HCT116 (cell line): ENCODE measurements around the gene ZCCHC24. TPM values are rescaled to one million over a fixed set of nuclear protein-coding genes. Genes with fewer than 3 reads are reported as not detected.

Experiments
- ATAC-seq: fragments of 200-7000 bp; cut with Tn5 transposase; 2 replicates; pipeline ENCODE4 v1.9.1; 2020; ENCODE audit warnings: mild to moderate bottlenecking, moderate library complexity
- Bru-seq: library from RNA; stranded (reverse); fragments of 400-500 nt; gene quantifications from one replicate; lab custom pipeline; 2021; lab: Mats Ljungman, UMichigan
- BruChase-seq, 2 experiments: library from RNA; stranded (reverse); fragments of 400-500 nt; gene quantifications; one replicate each; lab custom pipeline; 2021; lab: Mats Ljungman, UMichigan
- BruUV-seq: library from RNA; stranded (reverse); fragments of 400-500 nt; replicated peaks from 2 replicates; lab custom pipeline; 2021; lab: Mats Ljungman, UMichigan
- CTCF ChIA-PET: fragments of 300-600 bp; sonication (Branson Sonifier 250); formaldehyde crosslinking; loops from one replicate; lab custom pipeline; 2021; ENCODE audit warnings: antibody characterized with exemption; lab: Charles Lee
- POLR2A ChIA-PET: fragments of 300-600, 350-600 bp; sonication (Branson Sonifier 250); formaldehyde crosslinking; loops from one replicate; lab custom pipeline; 2021; ENCODE audit warnings: antibody characterized with exemption; lab: Charles Lee
- RAD21 ChIA-PET, 2 experiments: fragments of 300-600 bp; sonication (Branson Sonifier 250); formaldehyde crosslinking; loops; one replicate each; lab custom pipeline; 2023; ENCODE audit warnings: low total read pairs in 2 of 2; ENCODE audit not compliant: uncharacterized antibody in 2 of 2, unreplicated experiment in 2 of 2, low non-redundant PET in 1 of 2; lab: Charles Lee
- DNase-seq: peaks from one replicate; pipeline ENCODE4 v3.0.0-alpha.2; 2010; ENCODE audit warnings: low read depth, low spot score
- H2AFZ ChIP-seq: fragments of 200-600 bp; shearing (Covaris generic), sonication (generic); 2 replicates; pipeline ENCODE4 v1.6.1; 2017; ENCODE audit warnings: low read depth, mixed run types, mixed read lengths, antibody characterized with exemption, low read length; ENCODE audit not compliant: poor library complexity, severe bottlenecking
- H3K27ac ChIP-seq: 2 replicates; pipeline ENCODE4 v1.5.1; 2012; ENCODE audit warnings: low read depth, low read length
- H3K27me3 ChIP-seq: fragments of 200-600 bp; sonication (generic); 2 replicates; pipeline ENCODE4 v1.6.1; 2016; ENCODE audit warnings: mixed run types, low read length, mixed read lengths; ENCODE audit not compliant: insufficient read depth
- H3K36me3 ChIP-seq, 2 experiments: fragments of 200-500 bp in 1 of 2; fragments of 200-600 bp in 1 of 2; sonication (Bioruptor generic) in 1 of 2; sonication (generic) in 1 of 2; 2 replicates each; pipeline versions ENCODE4 v1.5.1 to v1.6.1; 2014 to 2016; ENCODE audit warnings: low read length in 2 of 2, inconsistent platforms in 1 of 2, mixed read lengths in 1 of 2, mixed run types in 1 of 2; ENCODE audit not compliant: insufficient read depth in 2 of 2, control insufficient read depth in 1 of 2
- H3K4me1 ChIP-seq, 2 experiments: fragments of 200-600 bp in 1 of 2; sonication (generic) in 1 of 2; 2 replicates each; pipeline versions ENCODE4 v1.5.1 to v1.6.1; 2012 to 2017; ENCODE audit warnings: low read length in 2 of 2, inconsistent platforms in 1 of 2, mild to moderate bottlenecking in 1 of 2, mixed read lengths in 1 of 2, mixed run types in 1 of 2, moderate library complexity in 1 of 2; ENCODE audit not compliant: insufficient read depth in 2 of 2, control insufficient read depth in 1 of 2
- H3K4me2 ChIP-seq: fragments of 200-600 bp; sonication (generic); 2 replicates; pipeline ENCODE4 v1.6.1; 2017; ENCODE audit warnings: mixed run types, low read length, mixed read lengths
- H3K4me3 ChIP-seq, 2 experiments: fragments of 200-600 bp in 1 of 2; sonication (generic) in 1 of 2; replicated peaks in 1 of 2; 2 replicates each; pipeline ENCODE4 v1.5.1; 2011 to 2016; ENCODE audit warnings: low read length in 2 of 2, control low read depth in 1 of 2, low read depth in 1 of 2, mild to moderate bottlenecking in 1 of 2, mixed read lengths in 1 of 2, mixed run types in 1 of 2
- H3K79me2 ChIP-seq: fragments of 200-600 bp; sonication (generic); 2 replicates; pipeline ENCODE4 v1.6.1; 2017; ENCODE audit warnings: mild to moderate bottlenecking, mixed run types, low read length, moderate library complexity, mixed read lengths; ENCODE audit not compliant: insufficient read depth
- H3K9ac ChIP-seq: fragments of 200-600 bp; sonication (generic); 2 replicates; pipeline ENCODE4 v1.6.1; 2016; ENCODE audit warnings: low read length, mixed read lengths
- H3K9me2 ChIP-seq: fragments of 200-600 bp; sonication (generic), shearing (Covaris generic); 2 replicates; pipeline ENCODE4 v1.6.1; 2017; ENCODE audit warnings: mixed run types, mild to moderate bottlenecking, moderate library complexity; ENCODE audit not compliant: insufficient read depth
- H3K9me3 ChIP-seq, 2 experiments: fragments of 200-500 bp in 1 of 2; fragments of 200-600 bp in 1 of 2; sonication (Bioruptor generic) in 1 of 2; sonication (generic) in 1 of 2; 2 replicates each; pipeline ENCODE4 v1.6.1; 2014 to 2017; ENCODE audit warnings: low read length in 2 of 2, mixed read lengths in 2 of 2, inconsistent platforms in 1 of 2, low read depth in 1 of 2, mild to moderate bottlenecking in 1 of 2, mixed run types in 1 of 2, moderate library complexity in 1 of 2; ENCODE audit not compliant: control insufficient read depth in 1 of 2, insufficient read depth in 1 of 2
- H4K20me1 ChIP-seq: fragments of 200-600 bp; sonication (generic), shearing (Covaris generic); 2 replicates; pipeline ENCODE4 v1.6.1; 2017; ENCODE audit warnings: mixed run types, mild to moderate bottlenecking, moderate library complexity; ENCODE audit not compliant: insufficient read depth
- EGR1 ChIP-seq: IDR thresholded peaks from 2 replicates; pipeline ENCODE4 v1.6.1; 2012; ENCODE audit warnings: low read depth
- FOSL1 ChIP-seq: IDR thresholded peaks from 2 replicates; pipeline ENCODE4 v1.6.1; 2012; ENCODE audit warnings: low read depth
- POLR2A ChIP-seq: IDR thresholded peaks from 2 replicates; pipeline ENCODE4 v1.7.0; 2011; ENCODE audit warnings: borderline replicate concordance; ENCODE audit not compliant: insufficient read depth, insufficient read length; ENCODE audit errors: extremely low read depth
- POLR2AphosphoS5 ChIP-seq: IDR thresholded peaks from 2 replicates; pipeline ENCODE4 v1.6.1; 2011; ENCODE audit warnings: mild to moderate bottlenecking, low read depth, low read length, moderate library complexity
- RAD21 ChIP-seq: IDR thresholded peaks from 2 replicates; pipeline ENCODE4 v1.6.1; 2012; ENCODE audit warnings: low read depth, mild to moderate bottlenecking
- SP1 ChIP-seq: IDR thresholded peaks from 2 replicates; pipeline ENCODE4 v1.6.1; 2012; ENCODE audit warnings: low read depth
- SRF ChIP-seq: IDR thresholded peaks from 2 replicates; pipeline ENCODE4 v1.6.1; 2012; ENCODE audit warnings: low read depth
- intact Hi-C: fragments of 100-400 bp; cut with micrococcal nuclease; formaldehyde crosslinking; loops from 2 replicates; pipeline ENCODE4 v1.10.0; 2022
- long read RNA-seq: library from polyadenylated mRNA; unstranded; transcript quantifications from one replicate; pipeline ENCODE4 v2.0.0, GENCODE V29; 2021; ENCODE audit not compliant: unreplicated experiment
- polyA plus RNA-seq: library from polyadenylated mRNA; unstranded; fragments of >200 nt; gene quantifications from 2 replicates; pipeline ENCODE4 v1.2.1, GENCODE V29; 2012; ENCODE audit warnings: missing spikeins
- total RNA-seq: library from RNA; stranded (reverse); gene quantifications from one replicate; pipeline ENCODE4 v1.2.1, GENCODE V29; 2021; ENCODE audit not compliant: unreplicated experiment
- TF ChIP-seq, protein P1 (sequence below), 3 experiments: fragments of 200-600 bp in 1 of 3; sonication (generic) in 1 of 3; IDR thresholded peaks in 2 of 3; conservative IDR thresholded peaks in 1 of 3; 2 replicates each; pipeline ENCODE4 v1.5.1; 2012 to 2017; ENCODE audit warnings: low read depth in 2 of 3, low read length in 2 of 3, antibody characterized with exemption in 1 of 3, borderline replicate concordance in 1 of 3, control low read depth in 1 of 3, mild to moderate bottlenecking in 1 of 3, mixed read lengths in 1 of 3, mixed run types in 1 of 3, moderate library complexity in 1 of 3; ENCODE audit not compliant: insufficient read depth in 1 of 3
- TF ChIP-seq, protein P2 (sequence below): IDR thresholded peaks from 2 replicates; pipeline ENCODE4 v1.6.1; 2012

ZCCHC24 gene
- total RNA-seq (7.0 TPM), Bru-seq, nascent RNA (percentile 50 among the genes with signal in this experiment), BruChase-seq, experiment 1, labeled RNA remaining after a 6-hour chase (percentile 46 among the genes with signal in this experiment), BruChase-seq, experiment 2, labeled RNA remaining after a 2-hour chase (percentile 56 among the genes with signal in this experiment)
- 2.8 and 3.1 TPM in 2 replicates for polyA plus RNA-seq
- long read RNA-seq, full-length matches to known transcripts, result 2 of 5 reads
- long read RNA-seq, partial matches to known transcripts, result 0 of 5 reads
- long read RNA-seq, other reads (novel, unspliced or antisense), result 3 of 5 reads

DNA sequence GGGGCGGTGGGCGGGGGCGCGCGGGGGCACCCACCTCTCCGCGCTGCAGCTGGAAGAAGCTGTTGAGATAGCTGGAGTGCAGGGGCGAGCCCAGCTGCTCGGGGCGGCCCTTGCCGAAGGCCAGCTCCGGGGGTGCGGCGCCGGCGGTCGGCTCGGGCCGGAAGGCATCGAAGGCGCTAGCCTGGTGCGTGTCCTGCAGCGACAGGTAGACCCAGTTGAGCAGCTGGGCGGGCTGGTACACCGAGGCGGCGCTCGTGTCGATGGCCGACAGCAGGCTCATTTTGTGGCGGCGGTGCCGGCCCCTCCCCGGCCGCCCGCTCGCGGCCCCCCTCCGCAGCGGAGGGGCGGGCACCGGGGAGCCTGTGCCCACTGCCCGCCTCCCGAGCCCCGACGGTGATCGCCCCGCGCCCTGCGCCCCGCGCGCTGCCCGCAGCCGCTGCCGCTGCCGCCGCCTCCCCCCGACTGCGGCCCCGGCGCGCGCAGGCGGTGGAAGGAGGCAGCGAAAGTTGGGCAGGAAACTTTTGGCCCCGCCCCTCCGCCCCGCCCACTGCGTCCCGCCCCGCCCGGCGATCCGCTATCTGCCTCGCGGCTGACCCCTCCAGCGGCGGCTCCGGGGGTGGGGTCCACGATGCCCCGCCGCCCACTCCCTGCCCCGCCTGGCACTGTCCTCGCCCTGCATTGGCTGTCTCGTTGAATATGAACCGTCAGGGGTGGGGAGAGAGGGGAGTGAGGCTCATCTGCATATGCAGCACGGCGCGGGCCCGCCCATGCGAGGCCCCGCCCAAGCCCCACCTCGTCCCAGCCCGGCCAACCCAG lies at the start of gene ZCCHC24:
Gene ZCCHC24 (minus strand): TSS at position 464 of the 816 bp plus-strand sequence. CDS start 184 bp downstream, at position 280.
- Histone ChIP-seq H4K20me1 (no peaks in the 10 kb centered on the region), H3K27me3 (no peaks in the 10 kb centered on the region), H3K9me3 (no peaks in the 10 kb centered on the region), H3K4me2 (peak within 1 kb of the TSS; percentile 96), H3K36me3 (no peaks in the 10 kb centered on the region), H3K9ac (peak within 1 kb of the TSS; percentile 63), H3K79me2 (no peaks in the 10 kb centered on the region; the same call in 1 of the 2 replicates), H3K4me3 (peak within 1 kb of the TSS; percentile 58 to 68), H3K4me1 (peaks cover 17 to 50% of the 10 kb centered on the region in 2 experiments), H3K9me2 (no peaks in the 10 kb centered on the region), H3K27ac (peak within 1 kb of the TSS; percentile 50; the same call in 1 of the 2 replicates), H2AFZ (peak within 1 kb of the TSS; percentile 91)
- no TSS peak for BruUV-seq
- ATAC-seq (peak; percentile 91), DNase-seq (peak; percentile 92)
- CTCF ChIA-PET, result interaction anchor here (1.0 to 1.6 kb wide), 3 partner anchors 15 to 71 kb away, joined by 3 to 6 read pairs (median 3); no protein-coding TSS in a partner anchor
- TF ChIP-seq POLR2A, result peak; percentile 74
- TF ChIP-seq, protein P1, sequence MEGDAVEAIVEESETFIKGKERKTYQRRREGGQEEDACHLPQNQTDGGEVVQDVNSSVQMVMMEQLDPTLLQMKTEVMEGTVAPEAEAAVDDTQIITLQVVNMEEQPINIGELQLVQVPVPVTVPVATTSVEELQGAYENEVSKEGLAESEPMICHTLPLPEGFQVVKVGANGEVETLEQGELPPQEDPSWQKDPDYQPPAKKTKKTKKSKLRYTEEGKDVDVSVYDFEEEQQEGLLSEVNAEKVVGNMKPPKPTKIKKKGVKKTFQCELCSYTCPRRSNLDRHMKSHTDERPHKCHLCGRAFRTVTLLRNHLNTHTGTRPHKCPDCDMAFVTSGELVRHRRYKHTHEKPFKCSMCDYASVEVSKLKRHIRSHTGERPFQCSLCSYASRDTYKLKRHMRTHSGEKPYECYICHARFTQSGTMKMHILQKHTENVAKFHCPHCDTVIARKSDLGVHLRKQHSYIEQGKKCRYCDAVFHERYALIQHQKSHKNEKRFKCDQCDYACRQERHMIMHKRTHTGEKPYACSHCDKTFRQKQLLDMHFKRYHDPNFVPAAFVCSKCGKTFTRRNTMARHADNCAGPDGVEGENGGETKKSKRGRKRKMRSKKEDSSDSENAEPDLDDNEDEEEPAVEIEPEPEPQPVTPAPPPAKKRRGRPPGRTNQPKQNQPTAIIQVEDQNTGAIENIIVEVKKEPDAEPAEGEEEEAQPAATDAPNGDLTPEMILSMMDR (IDR thresholded peaks at IDR 0.05 in 2 of 3, conservative IDR thresholded peaks at IDR 0.05 in 1 of 3; ENCODE audit: borderline replicate concordance in 1 of 3, insufficient read depth in 1 of 3, low read depth in 2 of 3, low read length in 2 of 3), result no peak
- TF ChIP-seq EGR1, result peak; percentile 86
- no peak for TF ChIP-seq RAD21
- no peak for TF ChIP-seq SRF
- TF ChIP-seq POLR2AphosphoS5, result peak; percentile 70
- TF ChIP-seq, protein P2, sequence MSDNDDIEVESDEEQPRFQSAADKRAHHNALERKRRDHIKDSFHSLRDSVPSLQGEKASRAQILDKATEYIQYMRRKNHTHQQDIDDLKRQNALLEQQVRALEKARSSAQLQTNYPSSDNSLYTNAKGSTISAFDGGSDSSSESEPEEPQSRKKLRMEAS, result peak; percentile 54
- TF ChIP-seq SP1, result peak; percentile 59
- no peak for TF ChIP-seq FOSL1
- RAD21 ChIA-PET, result no interaction called here
- POLR2A ChIA-PET, result interaction anchor here (0.6 to 1.0 kb wide), 3 partner anchors 40 to 79 kb away, joined by 3 read pairs; no protein-coding TSS in a partner anchor
- intact Hi-C loops, result loop anchor here (1.0 kb wide), 1 partner anchor 42 kb away; no protein-coding TSS in a partner anchor
